ENCODE data around the gene TIMM44. TPM values are rescaled to one million over a fixed set of nuclear protein-coding genes. Genes with fewer than 3 reads are reported as not detected.

The TIMM44 gene
- total and polyA plus RNA-seq, 2 of the 8 experiments (the other 6 are each of a cell fraction or from before 2014, with no cell fraction given), result 131 to 150 TPM

GRCh38 chr19:7887408-7888144 lies 55.9 kb downstream of the TIMM44 start (continued):
- TF ChIP-seq, protein P1, sequence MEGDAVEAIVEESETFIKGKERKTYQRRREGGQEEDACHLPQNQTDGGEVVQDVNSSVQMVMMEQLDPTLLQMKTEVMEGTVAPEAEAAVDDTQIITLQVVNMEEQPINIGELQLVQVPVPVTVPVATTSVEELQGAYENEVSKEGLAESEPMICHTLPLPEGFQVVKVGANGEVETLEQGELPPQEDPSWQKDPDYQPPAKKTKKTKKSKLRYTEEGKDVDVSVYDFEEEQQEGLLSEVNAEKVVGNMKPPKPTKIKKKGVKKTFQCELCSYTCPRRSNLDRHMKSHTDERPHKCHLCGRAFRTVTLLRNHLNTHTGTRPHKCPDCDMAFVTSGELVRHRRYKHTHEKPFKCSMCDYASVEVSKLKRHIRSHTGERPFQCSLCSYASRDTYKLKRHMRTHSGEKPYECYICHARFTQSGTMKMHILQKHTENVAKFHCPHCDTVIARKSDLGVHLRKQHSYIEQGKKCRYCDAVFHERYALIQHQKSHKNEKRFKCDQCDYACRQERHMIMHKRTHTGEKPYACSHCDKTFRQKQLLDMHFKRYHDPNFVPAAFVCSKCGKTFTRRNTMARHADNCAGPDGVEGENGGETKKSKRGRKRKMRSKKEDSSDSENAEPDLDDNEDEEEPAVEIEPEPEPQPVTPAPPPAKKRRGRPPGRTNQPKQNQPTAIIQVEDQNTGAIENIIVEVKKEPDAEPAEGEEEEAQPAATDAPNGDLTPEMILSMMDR (IDR thresholded peaks at IDR 0.05; ENCODE audit: control extremely low read depth in 1 of 3, insufficient read depth in 1 of 3, low read depth in 1 of 3, low read length in 3 of 3), result no peak
- no peak for TF ChIP-seq FOSL1 (IDR thresholded peaks at IDR 0.05; ENCODE audit: insufficient read depth, low read depth, low read length)
- no peak for TF ChIP-seq KDM4A (IDR thresholded peaks at IDR 0.05; ENCODE audit: low read depth, low read length, severe bottlenecking)
- TF ChIP-seq CBX8 (IDR thresholded peaks at IDR 0.05; ENCODE audit: borderline replicate concordance, low read depth, low read length), result no peak
- no peak for TF ChIP-seq TAF7 (optimal IDR thresholded peaks at IDR 0.05; ENCODE audit: borderline replicate concordance, low read depth, low read length)
